Mononuclear cell (primary cell): ENCODE data around the gene CNTRL. TPM values are rescaled to one million over a fixed set of nuclear protein-coding genes. Genes with fewer than 3 reads are reported as not detected.

Experiments used
- H3K27me3 ChIP-seq: 2 replicates; pipeline ENCODE4 v1.6.0; 2011; ENCODE audit warnings: low read length, control low read depth; ENCODE audit not compliant: insufficient read depth
- H3K4me1 ChIP-seq: 2 replicates; pipeline ENCODE4 v1.5.1; 2011; ENCODE audit warnings: mild to moderate bottlenecking, low read length, control low read depth; ENCODE audit not compliant: insufficient read depth
- H3K4me3 ChIP-seq: 2 replicates; pipeline ENCODE4 v1.5.1; 2011; ENCODE audit warnings: mild to moderate bottlenecking, low read length, moderate library complexity
- H3K9me3 ChIP-seq: 2 replicates; pipeline ENCODE4 v1.5.1; 2011; ENCODE audit warnings: low read depth, mild to moderate bottlenecking, control low read depth, low read length
- total RNA-seq: library from RNA; depleted of rRNA; stranded (reverse); fragments of >200 nt; gene quantifications from one replicate; pipeline ENCODE4 v1.2.3, GENCODE V29; 2012

The CNTRL gene
- total RNA-seq, 1 donor, result 35.2 TPM

DNA sequence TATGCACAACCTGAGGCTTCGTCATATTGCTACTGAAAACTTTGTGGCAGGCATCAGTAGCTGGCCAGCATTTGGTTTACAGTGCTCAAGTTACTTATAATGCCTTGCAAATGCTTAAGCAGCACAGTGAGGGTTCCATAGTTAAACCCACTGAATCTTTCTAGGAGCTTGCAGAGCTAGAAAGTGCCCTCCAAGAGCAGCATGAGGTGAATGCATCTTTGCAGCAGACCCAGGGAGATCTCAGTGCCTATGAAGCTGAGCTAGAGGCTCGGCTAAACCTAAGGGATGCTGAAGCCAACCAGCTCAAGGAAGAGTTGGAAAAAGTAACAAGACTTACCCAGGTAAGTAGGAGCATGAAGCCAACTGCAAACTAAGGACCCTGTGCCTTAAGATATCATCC lies 60.9 kb downstream of the CNTRL start:
- Histone ChIP-seq H3K27me3 (no peaks in the 10 kb centered on the region), H3K4me3 (no peak overlapping the region)

DNA sequence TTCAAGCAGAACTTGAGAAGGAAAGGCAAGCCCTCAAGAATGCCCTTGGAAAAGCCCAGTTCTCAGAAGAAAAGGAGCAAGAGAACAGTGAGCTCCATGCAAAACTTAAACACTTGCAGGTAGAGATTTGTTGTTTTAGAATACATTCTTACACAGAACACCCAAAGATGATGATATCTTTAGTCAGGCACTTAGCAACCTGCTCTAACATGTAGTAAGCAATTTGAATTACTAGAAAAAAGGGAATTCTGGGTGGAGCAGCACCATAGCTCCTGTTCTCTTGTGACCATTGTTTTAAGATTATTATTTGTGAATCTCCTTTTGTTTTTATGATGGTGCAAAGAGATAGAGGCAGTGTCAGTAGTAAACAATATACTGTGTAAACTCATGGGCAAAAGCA lies 63.8 kb downstream of the CNTRL start:
- Histone ChIP-seq H3K9me3 (no peaks in the 10 kb centered on the region), H3K4me3 (no peak overlapping the region), H3K27me3 (no peaks in the 10 kb centered on the region), H3K4me1 (peaks cover under 1% of the 10 kb centered on the region)

More for the DNA sequence above, 60.9 kb downstream of the CNTRL start:
- Histone ChIP-seq H3K9me3 (no peaks in the 10 kb centered on the region), H3K4me1 (peaks cover 14% of the 10 kb centered on the region)

DNA sequence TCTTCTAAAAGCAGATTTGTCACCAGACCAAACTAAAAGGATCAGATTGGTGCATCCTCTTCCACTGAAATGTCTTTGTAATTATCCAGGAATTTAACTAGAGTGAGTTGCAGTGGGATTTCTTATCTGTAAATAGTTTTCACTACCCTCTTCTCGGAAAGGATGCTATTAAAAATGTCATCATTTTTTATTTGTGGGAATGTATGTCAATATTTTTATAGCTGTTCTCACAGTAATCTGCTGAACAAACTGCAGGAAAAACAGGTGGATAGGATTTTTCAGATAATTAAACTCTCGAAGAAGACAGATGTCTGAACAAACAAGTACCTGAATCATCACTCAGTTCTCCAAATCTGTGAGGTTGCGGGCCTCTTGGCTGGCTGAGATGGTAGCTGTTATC lies 64.2 kb downstream of the CNTRL start:
- Histone ChIP-seq H3K4me3 (no peak overlapping the region), H3K4me1 (no peaks in the 10 kb centered on the region), H3K9me3 (no peaks in the 10 kb centered on the region), H3K27me3 (no peaks in the 10 kb centered on the region)

DNA sequence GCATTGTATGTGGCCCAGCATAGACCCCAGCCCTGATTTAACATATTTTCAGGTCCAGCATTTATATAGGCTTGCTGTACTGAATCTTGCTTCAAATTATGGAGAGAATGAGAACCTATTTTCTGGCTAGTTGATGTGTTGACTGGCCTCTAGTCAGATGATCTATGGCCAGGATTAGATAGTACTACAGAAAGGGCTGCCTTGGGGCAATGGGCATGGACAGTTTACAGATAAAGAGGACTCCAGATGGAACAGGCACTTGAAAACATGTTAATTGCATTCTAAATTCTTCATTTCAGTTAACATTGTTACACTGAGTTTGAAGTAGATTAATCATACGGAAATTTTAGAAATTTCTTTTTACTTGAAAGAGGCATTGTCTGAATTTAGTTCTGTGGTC lies 65.4 kb downstream of the CNTRL start:
- H3K9me3 ChIP-seq, result no peaks in the 10 kb centered on the region
- no peaks in the 10 kb centered on the region for H3K4me1 ChIP-seq
- H3K4me3 ChIP-seq, result no peak overlapping the region
- H3K27me3 ChIP-seq, result no peaks in the 10 kb centered on the region

DNA sequence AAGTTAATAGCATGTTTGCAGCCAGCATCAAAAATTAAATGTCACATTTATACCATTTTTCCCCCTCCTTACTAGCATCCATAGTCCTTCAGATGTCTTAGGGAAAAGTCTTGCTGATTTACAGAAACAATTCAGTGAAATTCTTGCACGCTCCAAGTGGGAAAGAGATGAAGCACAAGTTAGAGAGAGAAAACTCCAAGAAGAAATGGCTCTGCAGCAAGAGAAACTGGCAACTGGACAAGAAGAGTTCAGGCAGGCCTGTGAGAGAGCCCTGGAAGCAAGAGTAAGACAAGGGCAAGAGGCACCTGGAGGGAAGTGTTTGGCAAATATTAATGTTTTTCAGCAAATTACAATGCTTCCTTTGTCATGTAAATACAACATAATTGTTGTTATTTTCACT lies 66.6 kb downstream of the CNTRL start:
- H3K27me3 ChIP-seq, result no peaks in the 10 kb centered on the region
- H3K9me3 ChIP-seq, result no peaks in the 10 kb centered on the region
- H3K4me3 ChIP-seq, result no peak overlapping the region
- no peaks in the 10 kb centered on the region for H3K4me1 ChIP-seq

DNA sequence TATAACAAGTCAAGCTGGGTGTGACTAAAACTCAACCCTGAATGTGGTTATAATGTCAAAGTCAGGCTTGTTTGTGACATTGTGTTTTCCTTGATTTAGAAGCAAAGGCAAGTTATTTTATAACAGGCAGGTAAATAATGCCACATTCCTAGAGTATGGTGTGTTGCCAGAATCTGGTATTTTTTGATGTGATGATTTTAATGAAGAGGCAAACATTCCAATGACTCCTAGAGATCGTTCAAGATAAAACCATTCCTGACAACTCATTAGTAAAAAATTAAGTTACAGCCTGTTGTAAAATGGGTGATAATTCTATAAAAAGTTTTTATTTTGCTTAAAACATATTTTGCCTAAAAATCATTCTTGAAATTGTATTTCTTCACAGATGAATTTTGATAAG lies 67.0 kb downstream of the CNTRL start:
- Histone ChIP-seq H3K4me1 (no peaks in the 10 kb centered on the region), H3K9me3 (no peaks in the 10 kb centered on the region), H3K4me3 (no peak overlapping the region), H3K27me3 (no peaks in the 10 kb centered on the region)

DNA sequence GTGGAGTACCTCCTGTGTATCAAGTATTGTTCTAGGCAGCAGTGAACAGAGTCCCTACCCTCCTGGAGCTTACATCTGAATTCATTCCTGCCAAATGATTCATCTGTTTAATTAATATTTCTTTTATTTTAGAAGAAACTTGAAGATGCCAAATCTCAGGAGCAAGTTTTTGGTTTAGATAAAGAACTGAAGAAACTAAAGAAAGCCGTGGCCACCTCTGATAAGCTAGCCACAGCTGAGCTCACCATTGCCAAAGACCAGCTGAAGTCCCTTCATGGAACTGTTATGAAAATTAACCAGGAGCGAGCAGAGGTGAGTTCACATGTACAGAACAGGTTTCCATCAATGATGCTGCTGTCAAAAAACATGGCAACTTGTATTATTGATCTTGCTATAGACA lies 69.0 kb downstream of the CNTRL start:
- Histone ChIP-seq H3K4me1 (no peaks in the 10 kb centered on the region), H3K4me3 (no peak overlapping the region), H3K27me3 (no peaks in the 10 kb centered on the region), H3K9me3 (no peaks in the 10 kb centered on the region)

DNA sequence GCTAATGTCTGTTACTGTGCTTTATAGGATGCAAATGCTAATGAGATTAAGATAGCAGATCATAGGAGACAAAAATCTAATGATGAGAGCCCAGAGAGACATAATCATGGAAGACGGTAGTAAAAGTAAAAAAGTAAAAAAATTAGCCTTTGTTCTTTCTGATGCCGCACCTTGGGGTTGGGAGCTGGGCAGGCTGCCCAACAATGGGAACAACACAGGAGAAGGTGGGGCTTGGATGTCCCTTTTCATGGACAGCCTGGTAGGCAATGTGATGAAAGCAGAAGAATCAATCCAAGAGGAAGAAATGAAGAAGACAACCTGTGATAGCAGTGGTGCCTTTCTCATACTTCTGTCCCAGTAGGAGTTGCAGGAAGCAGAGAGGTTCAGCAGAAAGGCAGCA lies 69.7 kb downstream of the CNTRL start:
- H3K4me3 ChIP-seq, result no peak overlapping the region
- no peaks in the 10 kb centered on the region for H3K9me3 ChIP-seq
- no peaks in the 10 kb centered on the region for H3K27me3 ChIP-seq
- no peaks in the 10 kb centered on the region for H3K4me1 ChIP-seq

DNA sequence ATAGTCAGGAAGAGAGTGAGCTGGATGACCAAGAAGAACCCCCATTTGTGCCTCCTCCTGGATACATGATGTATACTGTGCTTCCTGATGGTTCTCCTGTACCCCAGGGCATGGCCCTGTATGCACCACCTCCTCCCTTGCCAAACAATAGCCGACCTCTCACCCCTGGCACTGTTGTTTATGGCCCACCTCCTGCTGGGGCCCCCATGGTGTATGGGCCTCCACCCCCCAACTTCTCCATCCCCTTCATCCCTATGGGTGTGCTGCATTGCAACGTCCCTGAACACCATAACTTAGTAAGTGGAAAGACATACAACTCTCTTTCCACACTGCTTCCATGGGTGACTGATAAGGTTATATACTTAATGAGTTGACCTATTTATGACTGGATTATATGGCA lies 75.4 kb downstream of the CNTRL start:
- peaks cover 8% of the 10 kb centered on the region for H3K4me1 ChIP-seq
- no peaks in the 10 kb centered on the region for H3K27me3 ChIP-seq
- no peak overlapping the region for H3K4me3 ChIP-seq
- no peaks in the 10 kb centered on the region for H3K9me3 ChIP-seq

DNA sequence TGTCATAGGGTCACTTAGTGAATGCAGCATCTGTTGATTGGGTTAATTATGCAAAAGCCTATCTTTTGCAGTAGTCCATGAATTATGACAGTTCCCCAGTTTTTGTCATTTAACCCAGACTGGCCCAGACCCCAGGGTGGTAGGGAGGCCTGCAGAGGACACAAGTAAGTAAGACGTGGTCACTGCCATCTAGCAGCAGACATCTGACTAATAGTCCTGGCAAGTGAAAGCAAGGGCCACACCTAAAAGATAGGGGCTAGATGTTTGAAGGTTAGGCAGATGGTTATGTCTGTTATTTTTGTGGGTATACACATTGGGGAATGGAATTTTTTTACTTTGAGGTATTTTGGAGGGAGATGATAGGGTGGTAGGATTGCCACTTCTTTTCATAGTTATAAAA lies 78.9 kb downstream of the CNTRL start:
- Histone ChIP-seq H3K4me3 (no peak overlapping the region), H3K4me1 (peaks cover 18% of the 10 kb centered on the region)

DNA sequence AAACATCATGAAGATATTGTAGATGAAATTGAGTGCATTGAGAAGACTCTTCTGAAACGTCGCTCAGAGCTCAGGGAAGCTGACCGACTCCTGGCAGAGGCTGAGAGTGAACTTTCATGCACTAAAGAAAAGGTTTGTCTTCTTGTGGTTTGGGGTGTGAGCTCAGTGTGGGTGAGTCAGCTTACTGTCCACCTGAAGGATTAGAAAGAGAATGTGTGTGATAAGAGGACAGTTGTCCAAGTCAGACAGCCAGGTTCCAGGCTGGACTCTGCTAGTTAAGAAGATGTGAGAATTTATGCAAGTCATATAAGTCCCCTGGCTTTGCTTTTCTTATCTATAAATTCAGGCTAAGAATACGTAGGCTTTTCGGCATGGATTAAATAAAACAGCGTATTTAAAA lies 80.0 kb downstream of the CNTRL start:
- peaks cover 30% of the 10 kb centered on the region for H3K4me1 ChIP-seq
- H3K4me3 ChIP-seq, result no peak overlapping the region
- H3K27me3 ChIP-seq, result no peaks in the 10 kb centered on the region
- no peaks in the 10 kb centered on the region for H3K9me3 ChIP-seq

More for the DNA sequence above, 78.9 kb downstream of the CNTRL start:
- no peaks in the 10 kb centered on the region for H3K9me3 ChIP-seq
- no peaks in the 10 kb centered on the region for H3K27me3 ChIP-seq

DNA sequence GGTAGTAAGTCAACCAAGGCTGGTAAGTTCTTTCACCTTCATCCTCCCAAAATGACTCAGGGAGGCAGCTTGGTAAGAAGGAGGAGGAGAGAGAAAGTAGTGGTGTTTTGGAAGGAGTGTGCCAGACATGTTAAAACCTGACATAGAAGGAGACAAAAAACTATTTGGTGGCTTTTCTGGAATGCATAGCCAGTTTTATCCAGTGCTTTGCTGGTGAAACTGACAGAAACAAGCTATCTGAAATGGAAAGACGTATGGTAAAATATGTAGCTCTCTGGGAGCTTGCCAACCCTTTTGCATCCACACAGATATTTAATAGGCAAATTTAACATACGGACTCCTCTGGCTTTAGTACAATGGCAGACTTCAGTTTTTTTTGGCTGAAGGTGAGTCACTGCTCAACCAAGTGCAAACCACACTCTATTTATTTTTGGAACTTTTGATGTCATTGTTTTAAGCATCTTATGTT lies 81.5 kb downstream of the CNTRL start:
- Histone ChIP-seq H3K9me3 (no peaks in the 10 kb centered on the region), H3K4me3 (no peak overlapping the region), H3K27me3 (no peaks in the 10 kb centered on the region), H3K4me1 (peaks cover 37% of the 10 kb centered on the region)

DNA sequence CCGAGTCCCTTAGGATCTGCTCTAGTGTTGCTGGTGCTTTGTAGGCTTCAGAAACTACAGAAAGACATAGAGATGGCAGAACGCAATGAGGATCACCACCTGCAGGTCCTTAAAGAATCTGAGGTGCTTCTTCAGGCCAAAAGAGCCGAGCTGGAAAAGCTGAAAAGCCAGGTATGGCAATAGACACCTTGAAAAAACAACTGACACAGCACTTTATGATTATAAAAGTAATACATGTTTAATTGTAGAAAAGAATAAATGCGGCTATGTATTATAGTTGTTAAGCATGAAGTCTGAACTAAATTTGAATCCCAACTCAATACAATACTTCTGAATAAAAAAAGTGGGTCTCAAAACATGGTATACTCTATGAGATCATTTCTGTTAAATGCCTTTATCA lies 83.2 kb downstream of the CNTRL start:
- Histone ChIP-seq H3K9me3 (no peaks in the 10 kb centered on the region), H3K4me3 (no peak overlapping the region), H3K4me1 (peaks cover 30% of the 10 kb centered on the region), H3K27me3 (no peaks in the 10 kb centered on the region)

DNA sequence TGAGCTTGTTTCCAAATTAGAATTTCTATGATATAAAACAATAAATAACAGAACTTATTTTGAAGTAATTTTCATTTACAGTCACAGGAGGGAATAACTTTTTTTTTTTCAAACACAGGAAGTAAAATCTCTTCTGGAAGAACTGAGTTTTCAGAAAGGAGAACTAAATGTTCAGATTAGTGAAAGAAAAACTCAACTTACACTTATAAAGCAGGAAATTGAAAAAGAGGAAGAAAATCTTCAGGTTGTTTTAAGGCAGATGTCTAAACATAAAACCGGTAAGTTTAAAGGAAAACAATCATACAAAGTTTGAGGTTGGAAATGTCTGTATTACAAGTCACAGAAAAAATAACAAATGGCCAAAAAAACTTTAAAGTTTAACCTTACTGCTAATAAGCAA lies 85.3 kb downstream of the CNTRL start:
- Histone ChIP-seq H3K4me1 (peaks cover 30% of the 10 kb centered on the region), H3K4me3 (no peak overlapping the region), H3K9me3 (no peaks in the 10 kb centered on the region), H3K27me3 (no peaks in the 10 kb centered on the region)

DNA sequence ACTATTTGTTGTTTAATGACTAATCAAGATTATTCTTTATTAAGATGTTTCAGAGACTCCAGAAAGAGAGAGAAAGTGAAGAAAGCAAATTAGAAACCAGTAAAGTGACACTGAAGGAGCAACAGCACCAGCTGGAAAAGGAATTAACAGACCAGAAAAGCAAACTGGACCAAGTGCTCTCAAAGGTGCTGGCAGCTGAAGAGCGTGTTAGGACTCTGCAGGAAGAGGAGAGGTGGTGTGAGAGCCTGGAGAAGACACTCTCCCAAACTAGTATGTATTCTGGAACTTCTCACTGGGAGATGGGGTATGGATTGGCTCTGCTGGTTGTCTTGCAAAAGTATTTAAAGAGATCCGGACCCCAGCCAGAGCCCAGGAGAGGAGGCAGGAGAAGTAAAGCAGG lies 93.3 kb downstream of the CNTRL start:
- H3K4me3 ChIP-seq, result no peak overlapping the region
- H3K4me1 ChIP-seq, result no peaks in the 10 kb centered on the region
- H3K27me3 ChIP-seq, result no peaks in the 10 kb centered on the region

DNA sequence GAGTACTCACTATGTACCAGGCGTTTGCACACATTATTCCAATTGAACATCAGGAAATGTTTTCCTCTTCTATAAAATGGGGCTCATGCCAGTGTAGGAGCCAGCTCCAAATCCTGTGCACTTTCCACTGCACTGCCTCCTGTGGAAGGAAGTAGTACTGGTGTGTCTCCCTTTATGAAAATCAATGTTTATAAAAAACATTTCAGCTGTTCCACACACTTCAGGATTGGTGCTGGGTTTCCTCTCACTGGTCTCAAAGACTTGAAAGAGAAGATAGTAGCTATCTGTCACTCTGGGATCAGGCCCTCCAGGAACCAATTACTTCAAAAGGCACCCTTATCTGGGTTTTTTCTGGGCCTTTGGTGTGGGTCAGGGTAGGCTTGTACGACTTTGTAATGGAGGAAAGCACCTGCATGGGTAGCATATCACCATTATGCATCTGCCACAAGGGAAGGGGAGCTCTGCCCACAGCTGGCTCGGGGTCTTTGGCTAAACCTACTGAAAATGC lies 94.4 kb downstream of the CNTRL start:
- H3K4me1 ChIP-seq, result no peaks in the 10 kb centered on the region
- H3K27me3 ChIP-seq, result no peaks in the 10 kb centered on the region
- no peak overlapping the region for H3K4me3 ChIP-seq
- no peaks in the 10 kb centered on the region for H3K9me3 ChIP-seq

More for the DNA sequence above, 93.3 kb downstream of the CNTRL start:
- H3K9me3 ChIP-seq, result no peaks in the 10 kb centered on the region
